Endometrial microvascular endothelial cells (primary cell): ENCODE data around the gene CATSPERE. TPM values are rescaled to one million over a fixed set of nuclear protein-coding genes. Genes with fewer than 3 reads are reported as not detected.

ENCODE experiments used
- in situ Hi-C: cut with HindIII; loops from 2 replicates; pipeline ENCODE4 v1.10.0; 2017; ENCODE audit warnings: low sequenced_read_pairs, low pct_unique_long_range_greater_than_20kb; ENCODE audit errors: inconsistent ontology term
- total RNA-seq: library from RNA; depleted of rRNA; stranded (reverse); fragments of >200 nt; gene quantifications from one replicate; pipeline ENCODE4 v1.2.3, GENCODE V29; 2015; ENCODE audit errors: inconsistent ontology term

The CATSPERE gene
- total RNA-seq, 1 donor from 2014 or later: 0.19 TPM

- in situ Hi-C loops: no loop called here
These were observed 138.9 kb downstream of the CATSPERE start for GRCh38 chr1:244599937-244600350.

GRCh38 chr1:244601336-244601735 lies 140.3 kb downstream of the CATSPERE start:
- in situ Hi-C loops: no loop called here

GRCh38 chr1:244603498-244603897 lies 142.4 kb downstream of the CATSPERE start:
- in situ Hi-C loops: no loop called here

GRCh38 chr1:244605835-244606370 lies 144.8 kb downstream of the CATSPERE start:
- in situ Hi-C loops: no loop called here

- in situ Hi-C loops: no loop called here
These were observed 153.2 kb downstream of the CATSPERE start for GRCh38 chr1:244614113-244614836.

GRCh38 chr1:244614879-244615278 lies 153.8 kb downstream of the CATSPERE start:
- in situ Hi-C loops: no loop called here

GRCh38 chr1:244615301-244615700 lies 154.2 kb downstream of the CATSPERE start:
- in situ Hi-C loops: no loop called here

GRCh38 chr1:244626709-244627108 lies 165.6 kb downstream of the CATSPERE start:
- in situ Hi-C loops: no loop called here

- in situ Hi-C loops: no loop called here
These were observed 167.7 kb downstream of the CATSPERE start for GRCh38 chr1:244628789-244629188.

GRCh38 chr1:244633140-244633539 lies 172.1 kb downstream of the CATSPERE start:
- in situ Hi-C loops: no loop called here

GRCh38 chr1:244634546-244634945 lies 173.5 kb downstream of the CATSPERE start:
- in situ Hi-C loops: no loop called here

- in situ Hi-C loops: no loop called here
These were observed 175.6 kb downstream of the CATSPERE start for GRCh38 chr1:244636488-244637259.

- in situ Hi-C loops: no loop called here
These were observed 178.5 kb downstream of the CATSPERE start for GRCh38 chr1:244639561-244639960.

GRCh38 chr1:244640917-244641316 lies 179.8 kb downstream of the CATSPERE start:
- in situ Hi-C loops: no loop called here

GRCh38 chr1:244642526-244642925 lies 181.5 kb downstream of the CATSPERE start:
- in situ Hi-C loops: no loop called here

- in situ Hi-C loops: no loop called here
These were observed 181.9 kb downstream of the CATSPERE start for GRCh38 chr1:244642988-244643387.

GRCh38 chr1:244645414-244645813 lies 184.3 kb downstream of the CATSPERE start:
- in situ Hi-C loops: no loop called here

- in situ Hi-C loops: no loop called here
These were observed 184.8 kb downstream of the CATSPERE start for GRCh38 chr1:244645890-244646289.

- in situ Hi-C loops: no loop called here
These were observed 186.7 kb downstream of the CATSPERE start for GRCh38 chr1:244647819-244648218.
